ENCODE measurements around the gene KIF1B.
"Not testable (repeated sequence)": the region's sequence is repeated elsewhere in the genome, so short reads cannot be mapped to it uniquely, and the experiment has no call there.

Gene KIF1B

GRCh38 chr1:10229903-10230302, 19.5 kb downstream of the KIF1B start:
- no peak for DNase-seq

- no peak for DNase-seq
Measured at GRCh38 chr1:10232163-10232562, 21.8 kb downstream of the KIF1B start.

- no peak for DNase-seq
Measured at GRCh38 chr1:10236405-10237156, 26.2 kb downstream of the KIF1B start.

- DNase-seq, result no peak
Measured at GRCh38 chr1:10237157-10237539, 26.8 kb downstream of the KIF1B start.

GRCh38 chr1:10242135-10242534, 31.8 kb downstream of the KIF1B start:
- DNase-seq, result no peak

GRCh38 chr1:10242811-10243210, 32.4 kb downstream of the KIF1B start:
- no peak for DNase-seq

- no peak for DNase-seq
Measured at GRCh38 chr1:10245674-10246073, 35.3 kb downstream of the KIF1B start.

GRCh38 chr1:10249808-10250457, 39.6 kb downstream of the KIF1B start:
- DNase-seq, result no peak

- DNase-seq, result no peak
Measured at GRCh38 chr1:10250663-10251062, 40.3 kb downstream of the KIF1B start.

GRCh38 chr1:10251325-10252108, 41.1 kb downstream of the KIF1B start:
- DNase-seq, result not testable (repeated sequence)

GRCh38 chr1:10252508-10252907, 42.1 kb downstream of the KIF1B start:
- no peak for DNase-seq

GRCh38 chr1:10253149-10253548, 42.8 kb downstream of the KIF1B start:
- no peak for DNase-seq

GRCh38 chr1:10253755-10254154, 43.4 kb downstream of the KIF1B start:
- peak in 1 of 51 donors; percentile 24 for DNase-seq

- DNase-seq, result no peak
Measured at GRCh38 chr1:10257851-10258250, 47.5 kb downstream of the KIF1B start.

GRCh38 chr1:10259547-10259946, 49.2 kb downstream of the KIF1B start:
- DNase-seq, result not testable (repeated sequence)

GRCh38 chr1:10263450-10264082, 53.2 kb downstream of the KIF1B start:
- no peak for DNase-seq

GRCh38 chr1:10265027-10265426, 54.7 kb downstream of the KIF1B start:
- DNase-seq, result no peak

GRCh38 chr1:10265900-10266299, 55.5 kb downstream of the KIF1B start:
- no peak for DNase-seq

- DNase-seq, result no peak
Measured at GRCh38 chr1:10267319-10267718, 56.9 kb downstream of the KIF1B start.

- no peak for DNase-seq
Measured at GRCh38 chr1:10267921-10268320, 57.6 kb downstream of the KIF1B start.

GRCh38 chr1:10271090-10271489, 60.7 kb downstream of the KIF1B start:
- no peak for DNase-seq

GRCh38 chr1:10271869-10272268, 61.5 kb downstream of the KIF1B start:
- DNase-seq, result no peak

All from hypothalamus (tissue), 51 donors.